ENCODE data around the gene ZNF414. TPM values are rescaled to one million over a fixed set of nuclear protein-coding genes. Genes with fewer than 3 reads are reported as not detected.
"Not testable (repeated sequence)": the region's sequence is repeated elsewhere in the genome, so short reads cannot be mapped to it uniquely, and the experiment has no call there.

The ZNF414 gene, protein sequence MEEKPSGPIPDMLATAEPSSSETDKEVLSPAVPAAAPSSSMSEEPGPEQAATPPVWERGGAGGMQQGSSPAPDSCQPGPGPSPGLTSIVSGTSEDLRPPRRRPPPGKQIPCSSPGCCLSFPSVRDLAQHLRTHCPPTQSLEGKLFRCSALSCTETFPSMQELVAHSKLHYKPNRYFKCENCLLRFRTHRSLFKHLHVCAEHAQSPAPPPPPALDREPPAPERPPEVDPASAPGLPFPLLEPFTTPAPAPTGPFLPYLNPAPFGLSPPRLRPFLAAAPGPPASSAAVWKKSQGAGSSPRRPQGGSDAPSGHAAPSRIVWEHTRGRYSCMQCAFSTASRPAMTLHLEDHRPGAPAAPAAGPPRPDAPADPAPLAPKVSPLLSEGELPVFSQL
- 22.5 and 23.6 TPM in 2 replicates for total RNA-seq

DNA sequence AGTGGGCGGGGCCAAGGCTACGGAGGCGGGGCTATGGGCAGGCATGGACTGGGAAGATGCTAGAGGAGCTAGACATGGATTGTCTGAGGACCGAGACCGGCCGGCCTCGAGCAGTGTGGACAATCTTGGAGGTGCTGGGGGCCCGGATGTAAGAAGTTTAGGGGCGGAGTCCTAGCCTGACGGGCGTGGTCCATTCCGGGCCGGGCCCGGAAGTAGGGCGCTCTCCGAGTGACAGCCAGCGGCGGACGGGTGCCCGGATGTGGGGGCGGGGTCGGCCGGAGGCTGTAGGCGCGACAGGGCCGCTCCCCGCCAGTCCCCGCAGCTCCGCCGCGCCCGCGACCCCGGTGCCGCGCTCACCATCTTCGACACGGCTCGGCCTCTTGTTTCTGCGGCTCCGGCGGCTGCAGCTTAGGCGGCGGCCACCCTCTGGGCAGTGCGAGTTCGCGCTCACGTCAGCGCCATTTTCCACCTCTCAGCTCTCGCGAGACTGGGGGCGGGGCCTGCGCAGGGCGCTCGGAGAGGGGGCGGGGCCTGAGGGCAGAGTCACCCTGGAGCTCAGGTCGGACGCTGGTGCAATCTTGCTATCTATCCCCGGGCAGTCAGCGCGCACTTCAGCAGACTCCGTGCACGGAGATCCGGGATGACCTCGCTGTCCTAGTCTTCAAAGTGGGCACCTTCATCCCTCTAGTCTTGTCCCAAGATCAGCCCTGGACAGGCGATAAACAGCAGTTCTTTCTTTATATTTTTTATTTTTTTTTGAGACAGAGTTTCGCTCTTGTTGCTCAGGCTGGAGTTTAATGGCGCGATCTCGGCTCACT is at the start of gene ZNF414:
Gene ZNF414 (minus strand): TSS at position 481 of the 818 bp plus-strand sequence. CDS start 121 bp downstream, at position 360.
- H3K36me3 Mint-ChIP-seq (ENCODE audit: low read depth) = peaks cover 17% of the 10 kb centered on the region
- peak within 1 kb of the TSS; percentile 93 for H3K4me3 Mint-ChIP-seq (ENCODE audit: low read depth)
- intact Hi-C loops (cut with micrococcal nuclease) = loop anchor here (10.0 kb wide), 1 partner anchor 99 kb away; the partner anchor contains the start of gene MARCHF2
- H3K9me3 Mint-ChIP-seq = no peaks in the 10 kb centered on the region
- H3K27ac Mint-ChIP-seq = peak within 1 kb of the TSS; percentile 99
- H3K27me3 Mint-ChIP-seq (ENCODE audit: low read depth) = no peaks in the 10 kb centered on the region
- peak; percentile 94 for DNase-seq (ENCODE audit: low spot score)
- peaks cover 39% of the 10 kb centered on the region for H3K4me1 Mint-ChIP-seq (ENCODE audit: low read depth)

DNA sequence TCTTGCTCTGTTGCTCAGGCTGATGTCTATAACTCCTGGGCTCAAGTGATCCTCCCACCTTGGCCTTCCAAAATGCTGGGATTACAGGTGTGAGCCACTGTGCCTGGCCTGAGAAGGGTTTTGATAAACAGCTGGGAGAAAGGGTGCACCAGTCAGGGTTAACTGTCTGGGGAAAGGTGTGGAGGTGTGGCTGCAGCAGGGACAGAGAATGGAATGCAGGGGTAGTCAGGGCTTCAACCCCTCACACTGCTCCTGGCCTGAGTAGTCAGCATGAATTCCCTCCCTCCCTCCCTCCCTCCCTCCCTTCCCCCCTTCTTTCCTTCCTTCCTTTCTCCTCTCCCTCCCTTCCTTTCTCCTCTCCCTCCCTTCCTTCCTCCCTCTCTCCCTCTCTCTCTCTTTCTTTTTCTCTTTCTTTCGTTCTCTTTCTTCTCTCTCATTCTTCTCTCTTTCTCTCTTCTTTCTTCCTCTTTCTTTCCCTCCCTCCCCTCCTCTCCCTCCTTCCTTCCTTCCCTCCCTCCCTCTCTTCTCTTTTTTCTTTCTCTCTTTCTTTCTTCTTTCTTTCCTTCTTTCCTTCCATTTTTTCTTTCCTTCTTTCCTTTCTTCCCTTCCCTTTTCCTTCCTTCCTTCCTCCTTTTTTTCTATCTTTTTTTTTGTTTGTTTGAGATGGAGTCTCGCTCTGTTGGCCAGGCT is 47.3 kb upstream of the ZNF414 start:
- H3K9me3 Mint-ChIP-seq = no peaks in the 10 kb centered on the region

DNA sequence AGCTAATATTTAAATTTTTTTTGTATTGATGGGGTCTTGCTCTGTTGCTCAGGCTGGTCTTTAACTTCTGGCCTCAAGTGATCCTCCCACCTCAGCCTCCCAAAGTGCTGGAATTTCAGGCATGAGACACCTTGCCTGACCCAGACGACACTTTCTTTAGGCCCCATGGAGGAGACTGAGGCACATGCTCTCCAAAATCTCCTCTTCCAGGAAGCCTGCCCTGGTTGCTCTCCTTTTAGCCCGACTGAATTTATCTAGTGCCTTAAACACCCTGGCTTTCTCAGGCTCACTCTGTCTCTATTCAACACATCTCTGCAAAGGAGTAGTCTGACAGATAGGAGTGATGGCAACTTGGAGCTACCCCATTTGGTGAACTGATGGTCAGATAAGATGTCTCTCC is 44.4 kb upstream of the ZNF414 start:
- Mint-ChIP-seq H3K9me3 (no peaks in the 10 kb centered on the region), H3K4me1 (ENCODE audit: low read depth) (peaks cover 11% of the 10 kb centered on the region), H3K36me3 (ENCODE audit: low read depth) (peaks cover 37% of the 10 kb centered on the region), H3K27ac (peak overlapping the region; percentile 21), H3K27me3 (ENCODE audit: low read depth) (no peaks in the 10 kb centered on the region), H3K4me3 (ENCODE audit: low read depth) (no peak overlapping the region)
- intact Hi-C loops (cut with micrococcal nuclease) = no loop called here
- DNase-seq (ENCODE audit: low spot score) = no peak

More for the DNA sequence above, 47.3 kb upstream of the ZNF414 start:
- Mint-ChIP-seq H3K36me3 (ENCODE audit: low read depth) (peaks cover 33% of the 10 kb centered on the region), H3K27ac (peak overlapping the region; percentile 64), H3K27me3 (ENCODE audit: low read depth) (no peaks in the 10 kb centered on the region), H3K4me3 (ENCODE audit: low read depth) (no peak overlapping the region), H3K4me1 (ENCODE audit: low read depth) (peaks cover 18% of the 10 kb centered on the region)
- intact Hi-C loops (cut with micrococcal nuclease) = no loop called here
- DNase-seq (ENCODE audit: low spot score) = no peak

DNA sequence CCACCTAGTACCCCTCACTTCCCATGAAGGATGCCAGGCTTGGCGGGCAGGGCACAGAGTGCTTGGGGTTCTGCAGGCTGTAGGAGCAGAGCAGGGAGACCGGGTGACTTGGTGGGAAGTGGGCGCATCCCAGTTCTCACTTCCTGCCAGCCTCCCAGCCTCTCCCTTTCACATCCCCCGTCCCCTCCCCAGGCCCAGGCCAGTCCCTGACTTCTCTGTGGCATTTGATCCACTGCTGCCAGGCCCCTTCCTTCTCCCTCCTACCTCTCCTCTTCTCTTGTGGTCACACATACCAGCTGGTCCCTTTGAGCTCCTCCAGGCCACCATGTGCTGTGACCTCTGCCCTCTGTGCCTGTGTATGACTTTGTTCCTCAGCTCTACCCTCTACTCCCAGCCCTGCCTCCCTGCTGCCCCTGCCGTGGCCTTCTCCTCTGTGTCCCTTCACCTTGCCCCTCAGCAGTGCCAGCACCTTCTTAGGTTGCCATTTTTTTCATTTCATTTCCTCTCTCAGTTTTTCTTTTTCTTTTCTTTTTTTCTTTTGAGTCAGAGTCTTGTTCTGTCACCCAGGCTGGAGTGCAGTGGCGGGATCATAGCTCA is 43.8 kb upstream of the ZNF414 start:
- peaks cover 40% of the 10 kb centered on the region for H3K36me3 Mint-ChIP-seq (ENCODE audit: low read depth)
- H3K4me1 Mint-ChIP-seq (ENCODE audit: low read depth) = peaks cover 11% of the 10 kb centered on the region
- intact Hi-C loops (cut with micrococcal nuclease) = no loop called here
- no peaks in the 10 kb centered on the region for H3K9me3 Mint-ChIP-seq
- no peak for DNase-seq (ENCODE audit: low spot score)
- H3K27ac Mint-ChIP-seq = peak overlapping the region; percentile 82
- no peak overlapping the region for H3K4me3 Mint-ChIP-seq (ENCODE audit: low read depth)
- H3K27me3 Mint-ChIP-seq (ENCODE audit: low read depth) = no peaks in the 10 kb centered on the region

DNA sequence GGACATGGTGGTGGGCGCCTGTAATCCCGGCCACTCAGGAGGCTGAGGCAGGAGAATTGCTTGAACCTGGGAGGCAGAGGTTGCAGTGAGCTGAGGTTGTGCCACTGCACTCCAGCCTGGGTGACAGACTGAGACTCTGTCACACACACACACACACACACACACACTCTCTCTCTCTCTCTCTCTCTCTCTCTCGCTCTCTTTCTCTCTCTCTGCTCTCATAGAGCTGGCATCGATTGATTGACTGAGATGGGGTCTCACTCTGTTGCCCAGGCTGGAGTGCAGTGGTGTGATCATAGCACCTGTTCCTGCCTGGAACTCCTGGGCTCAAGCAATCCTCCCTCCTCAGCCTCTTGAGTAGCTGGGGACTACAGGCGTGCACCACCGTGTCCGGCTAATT is 39.8 kb upstream of the ZNF414 start:
- DNase-seq (ENCODE audit: low spot score); H3K4me1 Mint-ChIP-seq (ENCODE audit: low read depth); H3K9me3 Mint-ChIP-seq; intact Hi-C loops (cut with micrococcal nuclease); H3K27me3 Mint-ChIP-seq (ENCODE audit: low read depth); H3K27ac Mint-ChIP-seq; H3K4me3 Mint-ChIP-seq (ENCODE audit: low read depth): not testable (repeated sequence)
- H3K36me3 Mint-ChIP-seq (ENCODE audit: low read depth) = peaks cover 50% of the 10 kb centered on the region

DNA sequence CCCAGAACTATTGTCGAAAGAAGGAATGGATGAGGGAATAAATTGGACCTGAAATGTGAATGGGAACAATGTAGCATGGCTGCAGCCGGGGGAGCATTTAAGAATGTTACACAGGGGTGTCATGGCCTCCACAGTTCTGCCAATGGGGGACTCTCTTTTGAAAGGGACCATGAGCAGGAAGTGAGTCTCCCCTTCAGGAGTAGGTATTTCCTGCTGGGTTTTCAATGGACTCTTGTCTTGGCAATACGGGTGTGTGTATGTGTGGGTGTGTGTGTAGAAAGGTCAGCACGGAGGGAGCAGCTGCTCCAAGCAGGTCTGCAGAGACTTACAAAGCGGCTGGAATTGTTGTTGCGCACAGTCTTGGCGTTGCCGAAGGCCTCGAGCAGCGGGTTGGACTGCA is 38.8 kb upstream of the ZNF414 start:
- no peak overlapping the region for H3K27ac Mint-ChIP-seq
- H3K36me3 Mint-ChIP-seq (ENCODE audit: low read depth) = peaks cover 41% of the 10 kb centered on the region
- intact Hi-C loops (cut with micrococcal nuclease) = no loop called here
- H3K27me3 Mint-ChIP-seq (ENCODE audit: low read depth) = no peaks in the 10 kb centered on the region
- H3K4me3 Mint-ChIP-seq (ENCODE audit: low read depth) = no peak overlapping the region
- DNase-seq (ENCODE audit: low spot score) = no peak
- H3K9me3 Mint-ChIP-seq = no peaks in the 10 kb centered on the region
- peaks cover 2% of the 10 kb centered on the region for H3K4me1 Mint-ChIP-seq (ENCODE audit: low read depth)

DNA sequence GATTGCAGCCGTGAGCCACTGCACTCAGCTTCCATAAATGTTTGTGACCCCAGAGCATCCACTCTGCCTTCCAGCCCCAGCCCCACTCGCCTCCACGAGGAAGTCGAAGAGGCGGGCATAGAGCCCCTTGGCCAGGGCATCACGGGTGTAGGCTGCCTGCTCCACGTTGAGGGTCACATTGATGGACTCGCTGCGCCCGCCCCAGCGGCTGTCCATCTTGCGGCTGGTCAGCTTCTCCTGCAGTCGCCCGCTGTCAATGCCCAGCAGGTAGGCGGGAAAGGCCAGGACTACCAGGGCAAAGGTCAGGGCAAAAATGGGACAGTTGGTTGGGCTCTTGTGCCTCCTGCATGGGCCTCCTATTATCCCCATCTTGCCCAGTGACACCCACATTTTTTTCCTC is 36.1 kb upstream of the ZNF414 start:
- Mint-ChIP-seq H3K4me3 (ENCODE audit: low read depth) (no peak overlapping the region), H3K9me3 (no peaks in the 10 kb centered on the region), H3K27me3 (ENCODE audit: low read depth) (no peaks in the 10 kb centered on the region), H3K4me1 (ENCODE audit: low read depth) (no peaks in the 10 kb centered on the region), H3K27ac (no peak overlapping the region), H3K36me3 (ENCODE audit: low read depth) (peaks cover 47% of the 10 kb centered on the region)
- intact Hi-C loops (cut with micrococcal nuclease) = no loop called here
- DNase-seq (ENCODE audit: low spot score) = no peak

DNA sequence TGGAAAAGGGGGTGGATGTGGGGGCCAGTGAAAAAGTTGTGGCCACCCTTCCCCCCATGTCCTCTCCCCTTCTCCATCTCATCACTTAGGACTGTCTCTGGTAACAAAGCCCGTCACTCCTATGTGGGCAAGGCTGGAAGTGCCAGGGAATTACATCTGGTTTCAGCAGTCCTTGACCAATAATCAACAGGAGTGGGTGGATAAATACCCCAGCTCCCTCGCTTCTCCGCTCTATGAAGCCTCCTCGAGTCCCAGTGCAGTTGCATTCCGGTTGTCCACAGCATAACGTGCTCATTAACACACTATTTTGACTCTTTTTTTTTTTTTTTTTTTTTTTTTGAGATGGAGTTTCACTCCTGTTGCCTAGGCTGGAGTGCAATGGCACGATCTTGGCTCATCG is 31.8 kb upstream of the ZNF414 start:
- no peak overlapping the region for H3K4me3 Mint-ChIP-seq (ENCODE audit: low read depth)
- peaks cover 29% of the 10 kb centered on the region for H3K36me3 Mint-ChIP-seq (ENCODE audit: low read depth)
- intact Hi-C loops (cut with micrococcal nuclease) = no loop called here
- no peaks in the 10 kb centered on the region for H3K9me3 Mint-ChIP-seq
- no peaks in the 10 kb centered on the region for H3K4me1 Mint-ChIP-seq (ENCODE audit: low read depth)
- DNase-seq (ENCODE audit: low spot score) = no peak
- H3K27ac Mint-ChIP-seq = no peak overlapping the region
- no peaks in the 10 kb centered on the region for H3K27me3 Mint-ChIP-seq (ENCODE audit: low read depth)

DNA sequence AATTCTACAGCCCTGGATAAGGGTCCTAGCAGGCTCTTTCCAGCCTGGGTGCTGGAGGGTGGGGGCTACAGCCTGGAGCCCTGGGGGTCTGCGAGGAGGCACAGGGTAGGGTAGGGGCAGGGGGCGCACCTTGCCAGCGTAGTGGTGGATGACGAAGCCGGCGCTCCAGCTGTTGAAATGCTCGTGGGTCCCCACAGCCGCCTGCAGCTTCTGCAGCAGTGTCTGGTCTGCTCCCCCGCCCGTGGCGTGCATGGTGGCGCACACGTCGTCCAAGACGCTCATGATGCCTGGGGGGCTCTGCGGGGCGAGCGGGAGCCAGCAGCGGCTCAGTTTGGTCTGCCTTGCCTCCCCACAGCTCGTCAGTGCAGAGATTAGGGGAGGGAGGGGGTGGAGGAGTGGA is 30.2 kb upstream of the ZNF414 start:
- intact Hi-C loops (cut with micrococcal nuclease) = no loop called here
- Mint-ChIP-seq H3K27ac (no peak overlapping the region), H3K4me1 (ENCODE audit: low read depth) (no peaks in the 10 kb centered on the region), H3K36me3 (ENCODE audit: low read depth) (peaks cover 31% of the 10 kb centered on the region), H3K27me3 (ENCODE audit: low read depth) (no peaks in the 10 kb centered on the region), H3K4me3 (ENCODE audit: low read depth) (no peak overlapping the region), H3K9me3 (no peaks in the 10 kb centered on the region)
- no peak for DNase-seq (ENCODE audit: low spot score)

DNA sequence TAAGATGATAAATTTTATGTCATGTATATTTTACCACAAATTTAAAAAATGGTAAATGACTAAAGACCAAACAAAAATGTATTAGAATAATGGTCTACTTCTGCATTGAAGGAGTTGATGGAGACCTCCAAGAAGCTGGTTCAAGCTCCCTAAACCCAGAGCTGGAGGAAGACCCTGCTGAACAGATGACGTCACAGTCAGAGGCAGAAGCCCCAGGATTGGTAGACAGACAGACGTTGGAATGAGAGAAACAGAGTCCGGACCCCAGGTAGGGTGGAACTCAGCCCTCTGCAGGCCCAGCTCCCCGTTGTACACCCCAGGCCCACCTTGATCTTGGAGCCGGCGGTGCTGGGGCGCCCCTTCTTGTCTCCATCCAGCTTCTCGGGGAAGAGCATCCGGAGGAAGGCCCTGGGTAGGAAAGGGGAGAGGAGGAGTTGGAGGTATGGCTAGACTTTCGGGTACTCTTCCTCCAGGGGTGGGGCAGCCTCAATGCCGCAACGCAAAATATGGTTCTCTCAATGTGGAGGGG is 25.7 kb upstream of the ZNF414 start:
- H3K27me3 Mint-ChIP-seq (ENCODE audit: low read depth) = no peaks in the 10 kb centered on the region
- no peak overlapping the region for H3K4me3 Mint-ChIP-seq (ENCODE audit: low read depth)
- H3K27ac Mint-ChIP-seq = no peak overlapping the region
- no peaks in the 10 kb centered on the region for H3K9me3 Mint-ChIP-seq
- DNase-seq (ENCODE audit: low spot score) = no peak
- intact Hi-C loops (cut with micrococcal nuclease) = no loop called here
- H3K36me3 Mint-ChIP-seq (ENCODE audit: low read depth) = peaks cover 37% of the 10 kb centered on the region
- H3K4me1 Mint-ChIP-seq (ENCODE audit: low read depth) = no peaks in the 10 kb centered on the region

DNA sequence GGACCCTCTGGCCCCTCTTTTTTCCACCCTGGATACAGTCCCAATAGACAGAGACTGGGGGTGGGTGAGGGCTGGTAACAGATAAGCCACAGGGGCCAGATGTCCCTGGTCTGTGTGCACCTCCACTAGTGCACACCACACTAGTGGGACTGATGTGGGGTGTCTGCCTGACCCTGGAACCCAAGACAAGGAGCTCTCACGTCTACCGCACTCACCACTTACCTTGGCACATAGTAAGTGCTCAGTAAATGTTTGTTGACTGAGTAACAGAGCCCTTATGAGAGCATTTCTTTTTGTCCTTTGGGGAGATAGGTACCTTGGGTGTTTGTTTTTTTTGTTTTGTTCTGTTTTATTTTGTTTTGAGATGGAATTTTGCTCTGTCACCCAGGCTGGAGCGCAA is 23.1 kb upstream of the ZNF414 start:
- no peak for DNase-seq (ENCODE audit: low spot score)
- intact Hi-C loops (cut with micrococcal nuclease) = no loop called here
- Mint-ChIP-seq H3K9me3 (no peaks in the 10 kb centered on the region), H3K36me3 (ENCODE audit: low read depth) (peaks cover 39% of the 10 kb centered on the region), H3K27ac (no peak overlapping the region), H3K4me3 (ENCODE audit: low read depth) (no peak overlapping the region), H3K4me1 (ENCODE audit: low read depth) (no peaks in the 10 kb centered on the region), H3K27me3 (ENCODE audit: low read depth) (no peaks in the 10 kb centered on the region)

DNA sequence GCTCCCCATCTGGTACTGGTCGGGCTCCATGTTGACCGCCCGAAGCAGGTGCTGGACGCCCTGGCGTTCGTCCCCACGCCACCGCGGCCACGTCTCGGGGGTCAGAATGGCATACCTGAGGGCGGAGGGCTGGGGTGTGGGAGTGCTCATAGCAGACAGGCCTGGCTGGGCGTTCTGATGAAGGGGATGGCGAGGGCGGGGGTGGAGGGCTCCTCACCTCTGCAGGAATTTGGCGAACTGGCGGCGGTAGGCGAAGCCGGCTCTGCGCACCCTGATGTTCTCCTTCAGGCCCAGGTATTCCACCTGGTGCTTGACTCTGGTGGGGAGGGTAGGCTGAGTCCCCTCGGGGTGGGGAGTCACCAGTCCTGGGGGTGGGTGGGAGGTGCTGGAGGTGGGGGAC is 22.3 kb upstream of the ZNF414 start:
- no peaks in the 10 kb centered on the region for H3K4me1 Mint-ChIP-seq (ENCODE audit: low read depth)
- no peak overlapping the region for H3K4me3 Mint-ChIP-seq (ENCODE audit: low read depth)
- intact Hi-C loops (cut with micrococcal nuclease) = no loop called here
- H3K36me3 Mint-ChIP-seq (ENCODE audit: low read depth) = peaks cover 40% of the 10 kb centered on the region
- H3K9me3 Mint-ChIP-seq = no peaks in the 10 kb centered on the region
- H3K27ac Mint-ChIP-seq = no peak overlapping the region
- no peaks in the 10 kb centered on the region for H3K27me3 Mint-ChIP-seq (ENCODE audit: low read depth)
- DNase-seq (ENCODE audit: low spot score) = no peak

Measured in activated T-helper 2 cell treated with anti-CD3 and anti-CD28 coated beads, Interferon-gamma antibody, Interleukin-2, Interleukin-4, amounts not matched to agents 10 μg/mL and 5 μg/mL and 100 μg/mL, durations not matched to agents 14 hours and 24 hours and 36 hours (primary cell).